Progenitor cell of endocrine pancreas (in vitro differentiated cells): Measurements from ENCODE around the gene HINT1. TPM values are rescaled to one million over a fixed set of nuclear protein-coding genes. Genes with fewer than 3 reads are reported as not detected.

ENCODE experiments used
- DNase-seq: peaks from one replicate; pipeline ENCODE4 v3.0.0; 2021; ENCODE audit warnings: low spot score; ENCODE audit not compliant: unreplicated experiment
- H3K27ac Mint-ChIP-seq: 2 replicates; pipeline ENCODE4 v1.8.0; 2021; ENCODE audit warnings: mild to moderate bottlenecking, moderate library complexity, mixed read lengths
- H3K27me3 Mint-ChIP-seq: 2 replicates; pipeline ENCODE4 v1.8.0; 2021; ENCODE audit warnings: mixed read lengths
- H3K36me3 Mint-ChIP-seq: 2 replicates; pipeline ENCODE4 v1.8.0; 2022; ENCODE audit warnings: mixed read lengths; ENCODE audit not compliant: insufficient read depth
- H3K4me1 Mint-ChIP-seq: 2 replicates; pipeline ENCODE4 v1.8.0; 2021; ENCODE audit warnings: low read depth, mixed read lengths
- H3K4me3 Mint-ChIP-seq: 2 replicates; pipeline ENCODE4 v1.8.0; 2021; ENCODE audit warnings: low read depth, mild to moderate bottlenecking, moderate library complexity, mixed read lengths
- H3K9me3 Mint-ChIP-seq: 2 replicates; pipeline ENCODE4 v1.8.0; 2021; ENCODE audit warnings: low read depth, mixed read lengths
- CTCF ChIP-seq: fragments of 200-600 bp; sonication (generic); IDR thresholded peaks from one replicate; pipeline ENCODE4 v1.5.0; 2021; ENCODE audit warnings: antibody characterized with exemption, mild to moderate bottlenecking; ENCODE audit not compliant: unreplicated experiment
- total RNA-seq: library from RNA; stranded (reverse); gene quantifications from 2 replicates; pipeline ENCODE4 v1.2.1, GENCODE V29; 2021

The HINT1 gene
- total RNA-seq, 1 donor from 2014 or later, result 189 TPM

DNA sequence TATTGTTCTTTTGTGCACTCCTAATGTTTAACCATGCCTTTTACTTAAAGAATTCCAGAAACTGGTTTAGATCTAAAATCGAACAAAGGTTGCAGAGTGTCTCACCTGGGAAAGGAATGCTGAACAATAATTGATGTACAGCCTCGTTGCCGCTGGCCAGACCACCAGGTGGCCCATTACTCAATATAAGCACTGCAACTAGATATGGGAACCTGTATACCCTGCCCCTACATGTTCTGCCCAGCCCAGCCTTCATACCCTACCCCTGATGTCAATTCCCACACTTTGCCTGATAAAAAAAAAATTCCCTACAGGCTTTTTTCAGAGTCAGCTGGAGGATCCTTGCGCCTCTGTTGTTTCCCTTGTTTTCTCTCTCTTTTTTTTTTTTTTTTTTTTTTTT lies 13.8 kb downstream of the HINT1 start:
- Mint-ChIP-seq H3K27ac (no peak overlapping the region), H3K4me1 (peaks cover 2% of the 10 kb centered on the region), H3K9me3 (no peaks in the 10 kb centered on the region), H3K36me3 (no peaks in the 10 kb centered on the region), H3K27me3 (no peaks in the 10 kb centered on the region), H3K4me3 (no peak overlapping the region)
- peak; percentile 22 for TF ChIP-seq CTCF
- DNase-seq, result no peak

GRCh38 chr5:131150408-131150807 lies 14.6 kb downstream of the HINT1 start:
- H3K9me3 Mint-ChIP-seq, result no peaks in the 10 kb centered on the region
- no peak for DNase-seq
- H3K4me1 Mint-ChIP-seq, result peaks cover 2% of the 10 kb centered on the region

GRCh38 chr5:131148835-131149234 lies 16.2 kb downstream of the HINT1 start:
- H3K4me1 Mint-ChIP-seq, result peaks cover 2% of the 10 kb centered on the region
- H3K27me3 Mint-ChIP-seq, result no peaks in the 10 kb centered on the region
- no peak overlapping the region for H3K27ac Mint-ChIP-seq
- no peaks in the 10 kb centered on the region for H3K9me3 Mint-ChIP-seq
- no peak overlapping the region for H3K4me3 Mint-ChIP-seq
- H3K36me3 Mint-ChIP-seq, result no peaks in the 10 kb centered on the region
- TF ChIP-seq CTCF, result no peak
- no peak for DNase-seq

More at GRCh38 chr5:131150408-131150807, 14.6 kb downstream of the HINT1 start:
- Mint-ChIP-seq H3K4me3 (no peak overlapping the region), H3K27ac (no peak overlapping the region), H3K27me3 (no peaks in the 10 kb centered on the region), H3K36me3 (no peaks in the 10 kb centered on the region)
- no peak for TF ChIP-seq CTCF

DNA sequence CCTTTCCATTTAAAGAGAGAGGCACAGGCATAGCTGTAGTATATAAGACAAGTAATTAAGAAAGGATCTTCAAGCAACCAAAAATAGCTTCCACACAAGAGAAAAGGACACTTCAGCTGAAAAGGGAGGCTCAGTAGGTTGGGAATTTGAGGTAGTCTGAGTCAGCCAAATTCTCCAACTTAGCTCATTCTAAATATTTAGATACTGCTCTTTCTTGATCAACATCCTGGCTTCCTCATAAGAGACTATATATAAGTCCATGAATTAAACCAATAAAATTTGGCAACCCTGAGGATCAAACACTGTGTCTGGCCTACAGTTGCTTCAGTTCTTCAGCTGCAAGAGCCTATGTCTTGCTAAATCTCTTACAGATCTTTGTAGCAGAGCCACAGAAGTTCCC lies 17.8 kb downstream of the HINT1 start:
- TF ChIP-seq CTCF, result no peak
- Mint-ChIP-seq H3K9me3 (no peaks in the 10 kb centered on the region), H3K27me3 (no peaks in the 10 kb centered on the region), H3K4me1 (peaks cover 2% of the 10 kb centered on the region), H3K4me3 (no peak overlapping the region), H3K36me3 (no peaks in the 10 kb centered on the region), H3K27ac (no peak overlapping the region)
- DNase-seq, result no peak

- no peaks in the 10 kb centered on the region for H3K9me3 Mint-ChIP-seq
- no peak for TF ChIP-seq CTCF
- no peaks in the 10 kb centered on the region for H3K4me1 Mint-ChIP-seq
- no peaks in the 10 kb centered on the region for H3K27me3 Mint-ChIP-seq
- H3K27ac Mint-ChIP-seq, result no peak overlapping the region
- H3K4me3 Mint-ChIP-seq, result no peak overlapping the region
- peaks cover 1% of the 10 kb centered on the region for H3K36me3 Mint-ChIP-seq
- DNase-seq, result no peak
These were observed 22.0 kb downstream of the HINT1 start for GRCh38 chr5:131142970-131143617.
